KMS-11 (cell line): ENCODE results near the gene TMEM41A.

Source experiments
- H2AFZ ChIP-seq: fragments of 200-600 bp; sonication (generic); 2 replicates; pipeline ENCODE4 v1.6.1; 2016; ENCODE audit warnings: antibody characterized with exemption, mixed run types, low read depth
- H3K27ac ChIP-seq: fragments of 200-600 bp; sonication (generic); 2 replicates; pipeline ENCODE4 v1.6.1; 2016; ENCODE audit warnings: mild to moderate bottlenecking, mixed run types
- H3K27me3 ChIP-seq: fragments of 200-600 bp; sonication (generic); 2 replicates; pipeline ENCODE4 v1.6.1; 2017; ENCODE audit warnings: mild to moderate bottlenecking, low read depth, mixed run types, moderate library complexity; ENCODE audit not compliant: insufficient read depth
- H3K36me3 ChIP-seq: fragments of 200-600 bp; sonication (generic); 2 replicates; pipeline ENCODE4 v1.6.1; 2017; ENCODE audit warnings: mild to moderate bottlenecking, mixed run types; ENCODE audit not compliant: insufficient read depth
- H3K4me1 ChIP-seq: fragments of 200-600 bp; sonication (generic); 2 replicates; pipeline ENCODE4 v1.6.1; 2016; ENCODE audit warnings: mild to moderate bottlenecking, low read depth, mixed run types; ENCODE audit not compliant: poor library complexity, severe bottlenecking
- H3K4me2 ChIP-seq: fragments of 200-600 bp; sonication (generic); 2 replicates; pipeline ENCODE4 v1.7.0; 2016; ENCODE audit warnings: mild to moderate bottlenecking, mixed run types
- H3K4me3 ChIP-seq: fragments of 200-600 bp; sonication (generic); IDR thresholded peaks from 2 replicates; pipeline ENCODE4 v1.6.1; 2017; ENCODE audit warnings: low read depth, low read length, mixed read lengths; ENCODE audit not compliant: insufficient read depth
- H3K79me2 ChIP-seq: fragments of 200-600 bp; sonication (generic); 2 replicates; pipeline ENCODE4 v1.6.1; 2016; ENCODE audit warnings: low read depth, mixed run types; ENCODE audit not compliant: insufficient read depth
- H3K9ac ChIP-seq: fragments of 200-600 bp; sonication (generic); 2 replicates; pipeline ENCODE4 v1.6.1; 2016; ENCODE audit warnings: mild to moderate bottlenecking, mixed run types
- H4K20me1 ChIP-seq: fragments of 200-600 bp; sonication (generic); 2 replicates; pipeline ENCODE4 v1.6.1; 2016; ENCODE audit warnings: mild to moderate bottlenecking, mixed run types; ENCODE audit not compliant: insufficient read depth
- TF ChIP-seq, protein P1 (sequence below): fragments of 200-600 bp; sonication (generic); conservative IDR thresholded peaks from 2 replicates; pipeline ENCODE4 v1.6.1; 2017; ENCODE audit warnings: low read depth, mild to moderate bottlenecking, antibody characterized with exemption, low read length, moderate library complexity, mixed read lengths

The TMEM41A gene

DNA sequence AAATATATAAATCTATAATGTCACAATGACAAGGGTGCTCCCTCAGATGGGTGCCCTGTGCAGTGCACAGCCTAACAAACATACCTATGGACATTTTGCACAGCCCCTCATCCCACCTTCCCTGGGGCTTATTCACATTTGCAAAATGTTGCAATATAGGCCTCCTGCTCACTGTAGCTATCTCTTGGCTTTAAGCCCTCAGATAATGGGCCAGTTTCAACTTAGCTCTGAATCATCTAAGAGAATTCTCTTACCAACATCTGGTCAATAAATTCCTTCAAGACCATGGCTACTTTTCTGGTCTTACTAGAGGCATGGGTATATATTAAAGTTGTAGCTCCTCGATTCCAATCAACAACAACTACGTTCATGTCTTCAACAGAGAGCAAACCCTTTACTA, 35.7 kb upstream of the TMEM41A start:
- no peaks in the 10 kb centered on the region for H3K27me3 ChIP-seq
- TF ChIP-seq, protein P1, sequence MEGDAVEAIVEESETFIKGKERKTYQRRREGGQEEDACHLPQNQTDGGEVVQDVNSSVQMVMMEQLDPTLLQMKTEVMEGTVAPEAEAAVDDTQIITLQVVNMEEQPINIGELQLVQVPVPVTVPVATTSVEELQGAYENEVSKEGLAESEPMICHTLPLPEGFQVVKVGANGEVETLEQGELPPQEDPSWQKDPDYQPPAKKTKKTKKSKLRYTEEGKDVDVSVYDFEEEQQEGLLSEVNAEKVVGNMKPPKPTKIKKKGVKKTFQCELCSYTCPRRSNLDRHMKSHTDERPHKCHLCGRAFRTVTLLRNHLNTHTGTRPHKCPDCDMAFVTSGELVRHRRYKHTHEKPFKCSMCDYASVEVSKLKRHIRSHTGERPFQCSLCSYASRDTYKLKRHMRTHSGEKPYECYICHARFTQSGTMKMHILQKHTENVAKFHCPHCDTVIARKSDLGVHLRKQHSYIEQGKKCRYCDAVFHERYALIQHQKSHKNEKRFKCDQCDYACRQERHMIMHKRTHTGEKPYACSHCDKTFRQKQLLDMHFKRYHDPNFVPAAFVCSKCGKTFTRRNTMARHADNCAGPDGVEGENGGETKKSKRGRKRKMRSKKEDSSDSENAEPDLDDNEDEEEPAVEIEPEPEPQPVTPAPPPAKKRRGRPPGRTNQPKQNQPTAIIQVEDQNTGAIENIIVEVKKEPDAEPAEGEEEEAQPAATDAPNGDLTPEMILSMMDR, result no peak
- H3K36me3 ChIP-seq, result no peaks in the 10 kb centered on the region
- no peak overlapping the region for H2AFZ ChIP-seq
- no peaks in the 10 kb centered on the region for H4K20me1 ChIP-seq
- H3K9ac ChIP-seq, result no peak overlapping the region
- no peak overlapping the region for H3K27ac ChIP-seq
- H3K79me2 ChIP-seq, result no peaks in the 10 kb centered on the region
- no peak overlapping the region for H3K4me2 ChIP-seq
- H3K4me3 ChIP-seq, result no peak overlapping the region
- H3K4me1 ChIP-seq, result peaks cover 17% of the 10 kb centered on the region

DNA sequence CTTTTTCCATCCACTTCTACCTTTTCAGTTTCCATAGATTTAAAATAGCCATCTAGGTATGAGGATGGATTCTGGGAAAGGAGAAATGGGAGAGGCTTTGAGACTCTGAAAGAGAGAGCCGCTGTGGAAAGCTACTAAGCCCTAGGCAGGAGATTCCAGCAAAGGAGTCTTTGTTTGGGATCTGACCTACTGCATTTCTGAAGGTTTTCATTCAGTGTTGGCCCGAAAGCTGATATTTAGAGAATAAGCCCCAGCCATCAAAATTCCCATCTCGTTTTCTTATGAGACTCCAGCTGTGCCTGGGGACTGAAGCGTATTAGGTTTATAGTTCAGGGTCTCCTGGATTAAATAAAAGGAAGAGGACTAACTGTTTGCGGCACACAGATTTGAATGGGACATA, 34.1 kb upstream of the TMEM41A start:
- TF ChIP-seq, protein P1, result no peak
- no peaks in the 10 kb centered on the region for H3K27me3 ChIP-seq
- no peak overlapping the region for H3K4me2 ChIP-seq
- peaks cover 13% of the 10 kb centered on the region for H3K4me1 ChIP-seq
- H2AFZ ChIP-seq, result no peak overlapping the region
- H4K20me1 ChIP-seq, result no peaks in the 10 kb centered on the region
- H3K27ac ChIP-seq, result no peak overlapping the region
- H3K36me3 ChIP-seq, result no peaks in the 10 kb centered on the region
- no peak overlapping the region for H3K4me3 ChIP-seq
- H3K9ac ChIP-seq, result no peak overlapping the region
- no peaks in the 10 kb centered on the region for H3K79me2 ChIP-seq

DNA sequence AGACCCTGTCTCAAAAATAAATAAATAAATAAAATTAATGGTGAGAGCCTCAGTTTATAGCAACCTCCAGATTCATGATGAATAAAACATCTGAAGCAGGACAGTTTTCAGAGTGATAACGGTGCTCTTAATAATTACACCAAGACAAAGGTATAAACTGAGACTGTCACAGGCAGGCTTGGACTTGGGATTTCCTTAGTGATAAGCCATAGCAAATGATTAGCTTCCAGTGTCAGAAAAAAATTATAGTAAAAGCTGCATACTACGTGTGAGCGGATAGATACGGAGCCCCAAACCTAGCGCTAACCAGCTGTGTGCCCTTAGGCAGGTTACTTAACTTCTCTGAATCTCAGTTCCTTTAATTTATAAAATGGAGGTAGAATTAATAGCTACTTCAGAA, 32.0 kb upstream of the TMEM41A start:
- Histone ChIP-seq H3K9ac (no peak overlapping the region), H3K4me1 (no peaks in the 10 kb centered on the region), H3K36me3 (no peaks in the 10 kb centered on the region), H3K79me2 (no peaks in the 10 kb centered on the region), H4K20me1 (no peaks in the 10 kb centered on the region), H3K27ac (no peak overlapping the region), H2AFZ (no peak overlapping the region), H3K4me2 (no peak overlapping the region), H3K27me3 (no peaks in the 10 kb centered on the region), H3K4me3 (no peak overlapping the region)
- TF ChIP-seq, protein P1, result no peak

DNA sequence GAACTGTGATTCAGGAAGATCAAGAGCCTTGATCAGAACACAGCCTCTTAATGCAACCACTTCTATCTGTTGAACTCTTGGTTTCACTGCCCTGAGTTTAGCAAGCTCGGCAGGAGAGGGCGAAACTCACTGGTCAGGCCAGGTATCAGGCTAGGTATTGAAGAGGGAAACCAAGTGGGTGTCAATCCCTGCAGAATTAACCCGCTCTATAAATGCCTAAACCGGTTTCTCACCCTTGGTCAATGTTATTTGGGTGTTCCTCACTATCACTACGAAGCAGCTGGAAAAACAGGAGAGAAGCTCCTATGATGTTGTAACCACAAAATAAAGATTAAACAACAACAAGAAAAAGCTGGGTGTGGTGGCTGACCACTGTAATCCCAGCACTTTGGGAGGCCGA, 29.7 kb upstream of the TMEM41A start:
- Histone ChIP-seq H3K36me3 (no peaks in the 10 kb centered on the region), H3K4me2 (no peak overlapping the region), H2AFZ (no peak overlapping the region), H3K9ac (no peak overlapping the region), H3K4me1 (no peaks in the 10 kb centered on the region), H3K27ac (no peak overlapping the region), H3K4me3 (no peak overlapping the region), H3K79me2 (no peaks in the 10 kb centered on the region), H3K27me3 (no peaks in the 10 kb centered on the region), H4K20me1 (no peaks in the 10 kb centered on the region)
- TF ChIP-seq, protein P1, result no peak
